ENCODE results near the gene MAP3K7.

- TF ChIP-seq, protein P1, sequence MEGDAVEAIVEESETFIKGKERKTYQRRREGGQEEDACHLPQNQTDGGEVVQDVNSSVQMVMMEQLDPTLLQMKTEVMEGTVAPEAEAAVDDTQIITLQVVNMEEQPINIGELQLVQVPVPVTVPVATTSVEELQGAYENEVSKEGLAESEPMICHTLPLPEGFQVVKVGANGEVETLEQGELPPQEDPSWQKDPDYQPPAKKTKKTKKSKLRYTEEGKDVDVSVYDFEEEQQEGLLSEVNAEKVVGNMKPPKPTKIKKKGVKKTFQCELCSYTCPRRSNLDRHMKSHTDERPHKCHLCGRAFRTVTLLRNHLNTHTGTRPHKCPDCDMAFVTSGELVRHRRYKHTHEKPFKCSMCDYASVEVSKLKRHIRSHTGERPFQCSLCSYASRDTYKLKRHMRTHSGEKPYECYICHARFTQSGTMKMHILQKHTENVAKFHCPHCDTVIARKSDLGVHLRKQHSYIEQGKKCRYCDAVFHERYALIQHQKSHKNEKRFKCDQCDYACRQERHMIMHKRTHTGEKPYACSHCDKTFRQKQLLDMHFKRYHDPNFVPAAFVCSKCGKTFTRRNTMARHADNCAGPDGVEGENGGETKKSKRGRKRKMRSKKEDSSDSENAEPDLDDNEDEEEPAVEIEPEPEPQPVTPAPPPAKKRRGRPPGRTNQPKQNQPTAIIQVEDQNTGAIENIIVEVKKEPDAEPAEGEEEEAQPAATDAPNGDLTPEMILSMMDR (IDR thresholded peaks at IDR 0.05): no peak
- no peak for TF ChIP-seq EZH2 (IDR thresholded peaks at IDR 0.05)
- TF ChIP-seq EZH2phosphoT487 (IDR thresholded peaks at IDR 0.05): no peak
Observed at GRCh38 chr6:90514496-90514895, 72.4 kb downstream of the MAP3K7 start.

Data from neural progenitor cell (in vitro differentiated cells).